Subcutaneous abdominal adipose tissue (tissue), 5 donors: ENCODE results near the gene OTOL1.

ENCODE experiments used
- H3K27ac ChIP-seq: one replicate; pipeline ENCODE4 v1.7.0; 2013; ENCODE audit warnings: low read depth, mild to moderate bottlenecking, inconsistent platforms, low read length, moderate library complexity
- H3K27me3 ChIP-seq, 5 donors: one replicate each; pipeline ENCODE4 v1.7.0; 2013; ENCODE audit warnings: low read length in 5 of 5, inconsistent platforms in 1 of 5; ENCODE audit not compliant: control insufficient read depth in 5 of 5, insufficient read depth in 4 of 5
- H3K36me3 ChIP-seq, 5 donors: one replicate each; pipeline ENCODE4 v1.7.0; 2013; ENCODE audit warnings: low read length in 5 of 5; ENCODE audit not compliant: control insufficient read depth in 5 of 5, insufficient read depth in 5 of 5
- H3K4me1 ChIP-seq, 5 donors: one replicate each; pipeline ENCODE4 v1.7.0; 2013; ENCODE audit warnings: low read length in 5 of 5, mild to moderate bottlenecking in 3 of 5, moderate library complexity in 1 of 5; ENCODE audit not compliant: control insufficient read depth in 5 of 5, insufficient read depth in 5 of 5
- H3K4me3 ChIP-seq, 5 donors: one replicate each; pipeline ENCODE4 v1.7.0; 2013; ENCODE audit warnings: low read length in 5 of 5, low read depth in 1 of 5
- H3K9ac ChIP-seq, 5 donors: one replicate each; pipeline ENCODE4 v1.7.0; 2013; ENCODE audit warnings: low read length in 5 of 5, mild to moderate bottlenecking in 4 of 5, moderate library complexity in 3 of 5
- H3K9me3 ChIP-seq, 5 donors: one replicate each; pipeline ENCODE4 v1.7.0; 2013; ENCODE audit warnings: low read length in 5 of 5; ENCODE audit not compliant: control insufficient read depth in 5 of 5
- donor health status: healthy.
- donor health status: healthy.
- donor health status: healthy.
- donor health status: healthy.
- donor health status: healthy.

Gene OTOL1

GRCh38 chr3:161531930-161532329, 35.3 kb downstream of the OTOL1 start:
- H3K36me3 ChIP-seq, result no peaks in the 10 kb centered on the region
- H3K9ac ChIP-seq, result no peak overlapping the region
- no peaks in the 10 kb centered on the region for H3K27me3 ChIP-seq
- H3K27ac ChIP-seq, result no peak overlapping the region
- H3K4me1 ChIP-seq, result no peaks in the 10 kb centered on the region
- no peak overlapping the region for H3K4me3 ChIP-seq
- no peaks in the 10 kb centered on the region for H3K9me3 ChIP-seq

GRCh38 chr3:161540594-161540993, 44.0 kb downstream of the OTOL1 start:
- Histone ChIP-seq H3K4me3 (no peak overlapping the region), H3K4me1 (no peaks in the 10 kb centered on the region), H3K36me3 (peaks cover 0 to 3% (median 0%) of the 10 kb centered on the region in 5 donors), H3K27ac (no peak overlapping the region), H3K27me3 (no peaks in the 10 kb centered on the region), H3K9ac (no peak overlapping the region), H3K9me3 (no peaks in the 10 kb centered on the region)

GRCh38 chr3:161545824-161546223, 49.2 kb downstream of the OTOL1 start:
- H3K36me3 ChIP-seq, result no peaks in the 10 kb centered on the region
- no peaks in the 10 kb centered on the region for H3K27me3 ChIP-seq
- H3K9me3 ChIP-seq, result no peaks in the 10 kb centered on the region
- H3K4me1 ChIP-seq, result no peaks in the 10 kb centered on the region
- H3K4me3 ChIP-seq, result no peak overlapping the region
- no peak overlapping the region for H3K27ac ChIP-seq
- no peak overlapping the region for H3K9ac ChIP-seq

- no peak overlapping the region for H3K9ac ChIP-seq
- H3K4me3 ChIP-seq, result no peak overlapping the region
- H3K9me3 ChIP-seq, result no peaks in the 10 kb centered on the region
- no peaks in the 10 kb centered on the region for H3K4me1 ChIP-seq
- peaks cover 0 to 5% (median 0%) of the 10 kb centered on the region in 5 donors for H3K27me3 ChIP-seq
- H3K36me3 ChIP-seq, result no peaks in the 10 kb centered on the region
- no peak overlapping the region for H3K27ac ChIP-seq
Measured at GRCh38 chr3:161548301-161548700, 51.7 kb downstream of the OTOL1 start.

- no peak overlapping the region for H3K9ac ChIP-seq
- H3K9me3 ChIP-seq, result no peaks in the 10 kb centered on the region
- peaks cover 0 to 6% (median 0%) of the 10 kb centered on the region in 5 donors for H3K27me3 ChIP-seq
- H3K36me3 ChIP-seq, result no peaks in the 10 kb centered on the region
- no peak overlapping the region for H3K4me3 ChIP-seq
- no peak overlapping the region for H3K27ac ChIP-seq
- no peaks in the 10 kb centered on the region for H3K4me1 ChIP-seq
Measured at GRCh38 chr3:161549261-161549660, 52.7 kb downstream of the OTOL1 start.

- H3K9ac ChIP-seq, result no peak overlapping the region
- no peak overlapping the region for H3K4me3 ChIP-seq
- H3K27me3 ChIP-seq, result peaks cover 0 to 6% (median 0%) of the 10 kb centered on the region in 5 donors
- no peaks in the 10 kb centered on the region for H3K36me3 ChIP-seq
- no peaks in the 10 kb centered on the region for H3K9me3 ChIP-seq
- H3K27ac ChIP-seq, result no peak overlapping the region
- H3K4me1 ChIP-seq, result no peaks in the 10 kb centered on the region
Measured at GRCh38 chr3:161550491-161551195, 54.0 kb downstream of the OTOL1 start.

- no peaks in the 10 kb centered on the region for H3K9me3 ChIP-seq
- H3K27me3 ChIP-seq, result peaks cover 0 to 6% (median 0%) of the 10 kb centered on the region in 5 donors
- no peaks in the 10 kb centered on the region for H3K4me1 ChIP-seq
- no peak overlapping the region for H3K4me3 ChIP-seq
- no peak overlapping the region for H3K9ac ChIP-seq
- no peaks in the 10 kb centered on the region for H3K36me3 ChIP-seq
- H3K27ac ChIP-seq, result no peak overlapping the region
Measured at GRCh38 chr3:161551697-161552096, 55.1 kb downstream of the OTOL1 start.

- H3K4me1 ChIP-seq, result no peaks in the 10 kb centered on the region
- H3K9ac ChIP-seq, result no peak overlapping the region
- no peaks in the 10 kb centered on the region for H3K9me3 ChIP-seq
- no peak overlapping the region for H3K4me3 ChIP-seq
- H3K36me3 ChIP-seq, result no peaks in the 10 kb centered on the region
- H3K27me3 ChIP-seq, result peaks cover 0 to 6% (median 0%) of the 10 kb centered on the region in 5 donors
- H3K27ac ChIP-seq, result no peak overlapping the region
Measured at GRCh38 chr3:161552984-161553560, 56.5 kb downstream of the OTOL1 start.
